Esophagus muscularis mucosa (tissue), 3 donors: ENCODE data around the gene MAP6.

Experiments used
- CTCF ChIP-seq, 3 experiments: fragments of 200-600 bp in 2 of 3; fragments of 450-650 bp in 1 of 3; sonication (generic) in 2 of 3; IDR thresholded peaks; one replicate each; pipeline ENCODE4 v1.5.1; 2017 to 2019; ENCODE audit warnings: antibody characterized with exemption in 3 of 3, mild to moderate bottlenecking in 2 of 3, moderate library complexity in 1 of 3
- POLR2A ChIP-seq: fragments of 450-650 bp; IDR thresholded peaks from one replicate; pipeline ENCODE4 v1.6.1; 2017; ENCODE audit warnings: antibody characterized with exemption, moderate library complexity, mild to moderate bottlenecking, low read depth

GRCh38 chr11:75556275-75556674 is 112.6 kb downstream of the MAP6 start:
- TF ChIP-seq CTCF (IDR thresholded peaks at IDR 0.05) (no peak), POLR2A (no peak)
